Frontal cortex (tissue), 4 donors: ENCODE measurements around the gene NRP1. TPM values are rescaled to one million over a fixed set of nuclear protein-coding genes. Genes with fewer than 3 reads are reported as not detected.

ENCODE experiments used
- DNase-seq, 2 donors: peaks; one replicate each; pipeline ENCODE4 v3.0.0; 2012; ENCODE audit warnings: low spot score in 2 of 2
- FAIRE-seq: peaks from 2 replicates; lab custom pipeline; 2012; peaks lifted over from hg19 to GRCh38; lab: Jason Lieb, UNC
- total RNA-seq: library from RNA; depleted of rRNA; stranded (reverse); fragments of >200 nt; gene quantifications from one replicate; pipeline ENCODE4 v1.2.3, GENCODE V29; 2014
- donor health status: control.
- donor health status: control.
- donor health status: control.

Gene NRP1
- total RNA-seq, 1 donor from 2014 or later, result 49.3 TPM

- no peak for DNase-seq
These were observed 35.6 kb downstream of the NRP1 start for GRCh38 chr10:33298893-33299292.

GRCh38 chr10:33298110-33298509, 36.4 kb downstream of the NRP1 start:
- DNase-seq (no peak), FAIRE-seq (no peak)

More at GRCh38 chr10:33298893-33299292, 35.6 kb downstream of the NRP1 start:
- no peak for FAIRE-seq

GRCh38 chr10:33295851-33296250, 38.6 kb downstream of the NRP1 start:
- DNase-seq (no peak), FAIRE-seq (no peak)

- no peak for FAIRE-seq
- no peak for DNase-seq
These were observed 40.8 kb downstream of the NRP1 start for GRCh38 chr10:33293531-33294170.

GRCh38 chr10:33293076-33293475, 41.4 kb downstream of the NRP1 start:
- DNase-seq (no peak), FAIRE-seq (no peak)

- FAIRE-seq (no peak), DNase-seq (no peak)
These were observed 43.3 kb downstream of the NRP1 start for GRCh38 chr10:33291053-33291592.

GRCh38 chr10:33290321-33291052, 44.0 kb downstream of the NRP1 start:
- DNase-seq (no peak), FAIRE-seq (no peak)

- DNase-seq, result no peak
- no peak for FAIRE-seq
These were observed 44.7 kb downstream of the NRP1 start for GRCh38 chr10:33289776-33290175.

- DNase-seq, result no peak
- FAIRE-seq, result no peak
These were observed 46.3 kb downstream of the NRP1 start for GRCh38 chr10:33288127-33288526.

GRCh38 chr10:33287112-33287511, 47.4 kb downstream of the NRP1 start:
- FAIRE-seq (no peak), DNase-seq (no peak)

GRCh38 chr10:33286157-33286934, 48.1 kb downstream of the NRP1 start:
- FAIRE-seq (no peak), DNase-seq (no peak)

- FAIRE-seq (no peak), DNase-seq (no peak)
These were observed 49.5 kb downstream of the NRP1 start for GRCh38 chr10:33284945-33285344.

- FAIRE-seq, result no peak
- DNase-seq, result no peak
These were observed 54.5 kb downstream of the NRP1 start for GRCh38 chr10:33279811-33280602.

GRCh38 chr10:33279276-33279675, 55.2 kb downstream of the NRP1 start:
- no peak for DNase-seq
- FAIRE-seq, result no peak

- DNase-seq (no peak), FAIRE-seq (no peak)
These were observed 56.3 kb downstream of the NRP1 start for GRCh38 chr10:33278198-33278597.

- FAIRE-seq (no peak), DNase-seq (no peak)
These were observed 57.3 kb downstream of the NRP1 start for GRCh38 chr10:33277135-33277536.

GRCh38 chr10:33276282-33276923, 58.1 kb downstream of the NRP1 start:
- DNase-seq (no peak), FAIRE-seq (no peak)

GRCh38 chr10:33274096-33274785, 60.2 kb downstream of the NRP1 start:
- FAIRE-seq (no peak), DNase-seq (no peak)
